GM18511 (cell line): ENCODE results near the gene REEP1.

ENCODE experiments used
- ATAC-seq: cut with Tn5 transposase; IDR thresholded peaks from one replicate; pipeline ENCODE4 v1.9.1; 2021; ENCODE audit warnings: mild to moderate bottlenecking, moderate library complexity; ENCODE audit not compliant: unreplicated experiment

REEP1 gene

DNA sequence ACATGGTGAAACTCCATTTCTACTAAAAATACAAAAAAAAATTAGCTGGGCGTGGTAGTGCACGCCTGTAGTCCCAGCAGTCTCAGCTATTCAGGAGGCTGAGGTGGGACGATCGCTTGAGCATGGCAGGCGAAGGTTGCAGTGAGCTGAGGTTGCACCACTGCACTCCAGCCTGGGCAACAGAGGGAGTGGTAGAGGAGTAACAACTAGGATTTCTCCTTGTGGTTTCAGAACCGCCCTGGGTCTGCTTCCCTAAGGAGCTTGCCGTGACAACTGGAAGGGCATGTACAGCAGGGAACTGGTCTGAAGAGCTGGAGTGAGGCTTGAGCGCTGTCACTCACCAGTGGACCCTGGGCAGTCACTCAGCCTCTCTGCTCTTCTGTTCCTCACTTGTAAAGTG lies 29.1 kb downstream of the REEP1 start:
- ATAC-seq, result no peak

- no peak for ATAC-seq
Observed at GRCh38 chr2:86307431-86307830, 30.0 kb downstream of the REEP1 start.

- ATAC-seq, result no peak
Observed at GRCh38 chr2:86305915-86306254, 31.5 kb downstream of the REEP1 start.

- ATAC-seq, result no peak
Observed at GRCh38 chr2:86305195-86305914, 32.1 kb downstream of the REEP1 start.

- ATAC-seq, result no peak
Observed at GRCh38 chr2:86304416-86304815, 33.0 kb downstream of the REEP1 start.

DNA sequence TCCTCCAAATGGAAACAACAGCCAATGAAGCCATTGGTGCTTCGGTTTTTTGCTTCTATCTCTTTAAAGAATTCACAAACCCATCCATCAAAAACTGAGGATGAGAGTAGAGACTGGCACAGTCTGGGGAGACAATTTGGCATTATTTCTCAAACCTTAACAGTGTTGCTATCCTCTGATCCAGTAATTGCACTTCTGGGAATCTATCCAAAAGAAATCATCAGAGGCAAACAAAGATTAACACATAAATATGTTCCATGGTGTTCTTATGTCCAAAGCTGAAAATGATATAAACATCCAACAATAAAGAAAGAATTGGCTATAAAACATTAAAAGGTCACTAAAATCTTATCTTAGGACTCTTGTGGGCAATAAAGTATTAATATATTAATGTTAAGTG lies 35.1 kb downstream of the REEP1 start:
- no peak for ATAC-seq

DNA sequence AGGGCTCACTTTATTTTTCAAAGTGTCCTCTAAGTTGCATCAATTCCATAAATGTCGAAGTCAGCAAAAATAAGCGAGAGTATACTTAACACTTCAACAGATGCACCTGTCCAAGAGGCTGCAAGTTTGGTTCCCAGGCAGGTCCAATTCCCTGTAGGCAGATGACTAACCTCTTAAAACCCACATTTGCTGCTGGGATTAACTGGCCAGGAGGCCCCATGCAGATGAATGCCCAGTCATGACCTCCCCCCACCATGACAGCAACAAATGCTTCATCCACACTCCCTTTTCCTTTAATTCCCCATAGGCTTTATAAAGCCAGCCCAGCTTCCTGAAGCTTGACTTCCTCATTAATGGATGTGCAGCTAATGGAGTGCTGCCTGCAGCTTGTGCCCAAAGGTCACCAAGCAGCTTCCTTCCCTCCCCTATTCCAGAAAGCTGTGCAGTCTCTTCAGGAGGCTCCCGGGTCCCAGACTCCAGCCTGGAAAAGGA lies 35.7 kb downstream of the REEP1 start:
- ATAC-seq, result no peak

DNA sequence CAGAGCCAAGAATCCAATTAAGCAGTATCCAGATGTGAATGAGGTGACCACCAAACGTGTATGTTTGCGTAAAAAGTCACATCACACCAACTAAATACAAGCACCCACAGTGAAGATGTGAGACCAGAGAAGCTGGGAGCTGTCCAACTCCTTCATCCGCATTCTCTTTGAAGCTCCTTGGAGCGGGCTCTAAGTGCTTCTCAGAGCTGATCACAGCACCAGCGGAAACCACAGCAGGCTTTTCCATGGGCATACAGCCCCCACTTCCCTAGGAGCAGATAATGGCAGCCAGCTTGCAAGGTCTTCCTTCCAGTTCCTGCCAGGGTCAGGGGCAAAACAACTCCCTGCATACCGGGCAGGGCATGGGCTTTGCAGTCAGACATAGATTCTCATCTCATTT lies 36.4 kb downstream of the REEP1 start:
- no peak for ATAC-seq

GRCh38 chr2:86300496-86300895 lies 36.9 kb downstream of the REEP1 start:
- ATAC-seq, result no peak

DNA sequence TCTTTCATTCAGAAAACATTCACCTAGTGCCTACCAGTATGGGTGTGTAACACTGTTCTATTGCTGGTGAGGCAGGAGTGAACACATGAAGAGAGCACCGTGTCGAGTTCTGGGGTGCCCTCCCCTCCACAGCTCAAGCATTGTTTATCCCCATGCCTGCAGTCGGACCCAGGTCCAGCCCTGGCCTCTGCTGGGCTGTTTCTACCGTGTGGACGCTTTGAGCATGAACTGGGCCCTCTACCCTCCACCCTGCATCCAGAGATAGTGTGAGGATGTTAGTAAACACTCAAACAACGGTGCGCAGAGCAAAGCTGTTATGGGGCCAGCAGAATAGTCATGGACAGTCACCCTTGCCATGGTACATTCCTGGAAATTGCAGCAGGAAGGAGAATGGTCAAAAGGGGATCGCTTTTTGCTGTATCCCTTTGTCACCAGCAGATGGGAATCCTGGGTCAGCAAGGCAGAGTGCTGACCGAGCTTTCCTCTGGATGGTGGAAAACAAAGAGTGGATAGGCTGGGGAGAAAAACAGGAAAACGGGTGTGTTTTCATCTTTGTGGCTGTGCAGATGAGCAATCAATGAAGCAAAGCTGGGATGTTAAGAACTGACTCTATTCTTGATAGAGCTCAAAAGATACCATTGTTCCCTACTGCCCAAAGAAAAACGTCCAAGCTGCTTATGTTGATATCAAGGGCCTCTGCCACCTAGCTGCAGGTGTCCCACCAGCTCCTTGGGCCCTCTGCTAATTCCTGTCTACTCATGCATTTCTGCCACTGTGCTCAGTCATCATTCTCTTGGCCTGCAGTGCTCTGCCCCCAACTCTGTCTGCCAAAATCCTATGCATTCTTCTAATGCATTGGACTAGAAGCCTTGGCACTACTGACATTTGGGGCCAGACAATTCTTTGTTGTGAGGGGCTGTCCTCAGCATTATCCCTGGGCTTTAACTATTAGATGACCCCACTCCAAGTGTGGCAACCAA lies 38.7 kb downstream of the REEP1 start:
- ATAC-seq, result no peak

- no peak for ATAC-seq
Observed at GRCh38 chr2:86297382-86298147, 39.9 kb downstream of the REEP1 start.

- no peak for ATAC-seq
Observed at GRCh38 chr2:86296947-86297346, 40.5 kb downstream of the REEP1 start.

DNA sequence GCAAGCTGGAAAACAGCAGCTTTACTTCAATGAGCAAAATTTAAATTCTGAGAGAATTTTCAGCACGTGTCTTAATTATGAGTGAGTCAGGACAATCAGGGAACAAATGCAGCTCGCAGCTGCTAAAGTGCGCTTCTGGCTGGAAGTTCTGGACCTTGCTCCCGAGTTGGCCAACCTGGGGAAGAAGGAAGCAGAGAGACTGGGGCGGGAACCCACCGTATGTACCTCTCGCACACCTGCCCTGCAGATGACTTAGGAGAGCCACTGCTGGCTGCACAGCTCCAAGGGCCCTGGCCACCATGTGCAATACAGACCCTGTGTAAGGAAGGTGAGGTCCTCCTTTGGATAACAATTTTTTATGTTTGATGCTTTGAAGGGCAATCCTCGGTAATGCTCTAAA lies 42.4 kb downstream of the REEP1 start:
- ATAC-seq, result no peak

DNA sequence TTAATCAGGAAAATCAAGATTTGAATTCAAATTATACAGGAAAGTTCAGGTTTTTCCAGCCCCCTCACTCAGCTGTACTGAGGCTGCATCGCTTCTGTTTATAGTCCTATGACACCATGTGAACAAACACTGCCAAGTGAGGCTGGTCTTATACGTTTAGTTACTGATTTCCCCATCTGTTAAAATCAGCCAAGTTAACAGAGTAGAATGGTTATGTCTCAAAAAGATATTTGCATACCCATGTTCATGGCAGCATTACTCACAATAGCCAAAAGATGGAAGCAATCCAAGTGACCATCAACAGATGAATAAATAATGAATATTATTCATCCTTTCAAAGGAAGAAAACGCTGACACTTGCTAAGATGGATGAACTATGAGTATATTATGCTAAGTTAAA lies 43.8 kb downstream of the REEP1 start:
- no peak for ATAC-seq

DNA sequence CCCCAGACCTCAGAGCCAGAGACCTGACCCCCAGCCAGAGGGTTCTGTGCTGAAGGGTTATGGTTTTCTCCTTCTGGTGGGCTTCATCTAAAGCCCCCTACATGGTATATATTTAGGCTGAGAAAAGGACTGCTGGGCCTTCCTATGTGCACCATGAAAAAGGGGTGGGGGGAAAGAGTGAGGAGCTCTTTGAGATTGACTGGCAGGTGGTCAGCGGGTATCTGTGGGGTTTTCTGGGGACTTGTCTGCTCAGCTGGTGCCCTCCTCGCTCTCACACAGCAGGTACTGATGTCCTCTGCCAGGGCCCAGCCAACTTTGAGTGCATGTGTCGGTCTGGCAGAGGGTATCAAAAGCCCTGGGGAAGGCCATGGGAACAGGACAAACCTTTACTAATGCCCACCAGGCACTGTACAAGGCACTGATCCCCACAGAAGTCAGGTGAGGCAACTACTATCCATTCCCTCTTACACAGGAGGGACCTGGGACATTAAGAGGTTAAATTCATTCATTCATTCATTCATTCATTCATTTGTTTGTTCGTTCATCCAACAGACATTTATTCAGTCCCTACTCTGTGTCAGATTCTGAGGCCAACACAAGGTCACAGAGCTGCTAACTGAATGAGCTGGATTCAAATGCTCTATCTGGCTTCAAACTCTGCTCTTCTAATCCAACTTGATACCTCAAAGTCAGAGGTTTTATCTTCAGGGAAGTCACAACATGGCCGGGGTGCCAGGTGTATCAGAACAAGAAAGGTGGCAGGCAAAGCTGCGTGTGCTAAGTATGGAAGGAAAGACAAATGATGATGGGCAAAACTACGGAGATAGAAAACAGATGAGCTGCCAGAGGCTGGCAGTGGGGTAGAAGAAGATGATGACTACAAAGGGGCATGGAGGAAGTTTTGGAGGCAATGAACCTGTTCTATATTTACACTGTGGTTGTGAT lies 44.6 kb downstream of the REEP1 start:
- ATAC-seq, result no peak

GRCh38 chr2:86291328-86291662 lies 46.1 kb downstream of the REEP1 start:
- ATAC-seq, result no peak

DNA sequence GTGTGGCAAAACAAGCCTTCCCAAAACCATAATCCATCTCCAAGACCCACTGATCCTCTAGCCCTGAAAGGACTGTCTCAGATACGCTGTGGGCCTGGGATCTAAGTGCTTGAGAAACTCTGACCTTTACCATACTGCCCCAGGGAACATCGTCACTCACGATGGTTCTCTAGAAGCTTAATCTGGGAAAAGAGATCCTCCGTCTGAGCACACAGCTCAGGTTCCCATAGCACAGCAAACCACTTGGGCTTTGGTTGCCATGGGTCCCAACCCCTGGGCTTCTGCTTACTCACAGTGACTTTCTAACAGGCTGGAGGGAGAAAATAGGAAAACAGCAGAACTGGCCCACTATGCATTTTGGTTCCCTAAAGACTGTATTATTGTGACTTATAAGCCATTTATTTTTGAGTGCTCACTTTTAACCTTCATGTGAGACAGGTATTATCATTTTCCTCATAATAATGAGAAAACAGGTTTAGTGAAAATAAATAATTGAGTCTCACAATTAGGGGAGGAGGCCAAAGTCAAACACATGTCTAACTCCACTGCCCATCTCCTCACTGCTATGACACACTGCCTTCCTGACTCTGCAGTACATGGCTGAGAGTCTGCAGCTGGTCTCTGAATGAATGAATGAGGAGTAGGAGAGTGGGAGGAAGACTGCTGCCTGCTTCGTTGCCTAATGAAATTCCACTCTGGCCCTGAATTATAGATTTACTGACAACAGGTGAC lies 46.7 kb downstream of the REEP1 start:
- ATAC-seq, result no peak

GRCh38 chr2:86286516-86286915 lies 50.9 kb downstream of the REEP1 start:
- no peak for ATAC-seq

- no peak for ATAC-seq
Observed at GRCh38 chr2:86285981-86286380, 51.4 kb downstream of the REEP1 start.

DNA sequence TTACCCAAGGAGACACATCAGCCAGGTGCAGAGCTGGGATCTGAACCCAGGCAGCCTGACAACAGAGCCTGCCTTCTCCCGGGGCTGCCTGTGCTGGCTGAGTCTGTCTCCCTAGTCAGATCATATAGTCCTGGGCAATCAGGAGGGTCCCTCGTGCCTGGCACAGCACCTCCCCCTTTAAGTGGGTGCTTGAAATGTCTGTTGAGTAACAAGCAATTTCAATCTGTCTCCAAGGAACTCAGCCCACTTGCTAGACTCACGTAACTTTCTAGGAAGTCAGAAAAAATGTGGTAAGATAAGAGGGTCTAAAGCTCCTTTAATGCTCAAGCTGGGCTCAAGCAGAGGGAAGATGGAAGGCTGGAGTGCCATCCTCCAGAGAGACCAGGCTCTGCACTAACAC lies 51.9 kb downstream of the REEP1 start:
- ATAC-seq, result no peak
